ENCODE data around the gene TMEM121B. TPM values are rescaled to one million over a fixed set of nuclear protein-coding genes. Genes with fewer than 3 reads are reported as not detected.

TMEM121B gene
- polyA plus RNA-seq, 1 of the 3 experiments (the other 2 are of a cell fraction), result 0.13 TPM

DNA sequence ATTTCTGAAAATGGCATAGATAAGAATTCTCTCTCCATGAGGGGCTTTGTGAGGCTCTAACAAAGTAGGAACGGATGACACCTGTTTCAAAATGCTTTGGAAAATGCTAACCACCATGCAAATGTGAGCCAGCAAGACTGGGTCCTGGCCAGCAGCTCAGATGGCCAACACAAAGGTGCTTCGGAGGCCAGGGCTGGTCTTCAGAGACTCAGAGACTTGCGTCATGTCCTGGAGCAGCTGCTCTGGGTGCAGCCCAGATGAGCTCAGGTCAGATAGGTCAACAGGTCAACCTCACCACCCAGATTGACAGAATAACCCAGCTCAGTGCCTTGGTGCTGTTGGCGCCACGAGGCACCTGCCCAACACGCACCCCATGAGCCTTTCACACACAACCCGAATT lies 12.0 kb upstream of the TMEM121B start:
- DNase-seq, result no peak
- POLR2A ChIA-PET, result no interaction called here
- Histone ChIP-seq H3K27ac (ENCODE audit: low read depth in 2 of 2, low read length in 1 of 2) (no peak overlapping the region), H3K4me2 (no peak overlapping the region), H3K4me3 (ENCODE audit: low read depth in 2 of 2, low read length in 1 of 2) (no peak overlapping the region), H3K9ac (no peak overlapping the region), H3K27me3 (ENCODE audit: insufficient read depth) (no peaks in the 10 kb centered on the region), H2AFZ (ENCODE audit: low read depth) (no peak overlapping the region), H3K9me3 (no peaks in the 10 kb centered on the region), H3K79me2 (ENCODE audit: insufficient read depth) (no peaks in the 10 kb centered on the region), H3K36me3 (replicated peaks in 1 of 2; ENCODE audit: control insufficient read depth in 1 of 2, insufficient read depth in 2 of 2, low read length in 1 of 2) (peaks cover 0 to 11% of the 10 kb centered on the region in 2 experiments), H3K9me2 (no peaks in the 10 kb centered on the region), H4K20me1 (ENCODE audit: insufficient read depth) (no peaks in the 10 kb centered on the region), H3F3A (replicated peaks; ENCODE audit: insufficient read depth) (no peaks in the 10 kb centered on the region), H3K4me1 (ENCODE audit: control insufficient read depth in 1 of 2, insufficient read depth in 2 of 2, low read depth in 1 of 2, low read length in 1 of 2) (no peaks in the 10 kb centered on the region; a peak in 1 of 4 replicates)
- CTCF ChIA-PET, result interaction anchor here (3.8 kb wide), 1 partner anchor 39 kb away, joined by 15 read pairs; no protein-coding TSS in a partner anchor
- TF ChIP-seq MEF2A (IDR thresholded peaks at IDR 0.05; ENCODE audit: borderline replicate concordance, low read depth), result no peak
- TF ChIP-seq MXI1 (IDR thresholded peaks at IDR 0.05; ENCODE audit: low read depth, low read length), result no peak
- 97% methylated on average over 3 of the region's 7 CpGs for WGBS (ENCODE audit: low lambda C conversion rate)

- ChIA-PET CTCF (interaction anchor here (0.9 to 3.8 kb wide), 3 partner anchors 13 to 370 kb away, joined by 3 to 15 read pairs (median 3); no protein-coding TSS in a partner anchor), POLR2A (no interaction called here)
- Histone ChIP-seq H3K9me3 (no peaks in the 10 kb centered on the region), H2AFZ (ENCODE audit: low read depth) (no peak overlapping the region), H3K4me2 (no peak overlapping the region), H3K27me3 (ENCODE audit: insufficient read depth) (no peaks in the 10 kb centered on the region), H3K27ac (ENCODE audit: low read depth in 2 of 2, low read length in 1 of 2) (no peak overlapping the region), H4K20me1 (ENCODE audit: insufficient read depth) (no peaks in the 10 kb centered on the region), H3K4me1 (ENCODE audit: control insufficient read depth in 1 of 2, insufficient read depth in 2 of 2, low read depth in 1 of 2, low read length in 1 of 2) (no peaks in the 10 kb centered on the region; a peak in 1 of 4 replicates), H3K9me2 (no peaks in the 10 kb centered on the region), H3K4me3 (ENCODE audit: low read depth in 2 of 2, low read length in 1 of 2) (no peak overlapping the region), H3K36me3 (replicated peaks in 1 of 2; ENCODE audit: control insufficient read depth in 1 of 2, insufficient read depth in 2 of 2, low read length in 1 of 2) (peaks cover 0 to 3% of the 10 kb centered on the region in 2 experiments), H3K79me2 (ENCODE audit: insufficient read depth) (no peaks in the 10 kb centered on the region), H3F3A (replicated peaks; ENCODE audit: insufficient read depth) (no peaks in the 10 kb centered on the region), H3K9ac (no peak overlapping the region)
- 53% methylated on average over 2 of the region's 2 CpGs for WGBS (ENCODE audit: low lambda C conversion rate)
- no peak for DNase-seq
- TF ChIP-seq GABPA (IDR thresholded peaks at IDR 0.05; ENCODE audit: low read depth) (no peak), RAD21 (IDR thresholded peaks at IDR 0.05; ENCODE audit: low read length) (no peak), FOXJ3 (CRISPR knock-in tag; IDR thresholded peaks at IDR 0.05) (no peak), CHD2 (IDR thresholded peaks at IDR 0.05; ENCODE audit: low read length, partially characterized antibody) (no peak), MXI1 (IDR thresholded peaks at IDR 0.05; ENCODE audit: low read depth, low read length) (no peak), RFX5 (IDR thresholded peaks at IDR 0.05; ENCODE audit: low read length) (no peak), RCOR1 (IDR thresholded peaks at IDR 0.05; ENCODE audit: low read length) (no peak), MEF2A (IDR thresholded peaks at IDR 0.05; ENCODE audit: borderline replicate concordance, low read depth) (no peak), GATA2 (CRISPR knock-in tag; IDR thresholded peaks at IDR 0.05) (no peak), REST (IDR thresholded peaks at IDR 0.05; ENCODE audit: low read depth, low read length) (no peak)
- TF ChIP-seq, protein P1, sequence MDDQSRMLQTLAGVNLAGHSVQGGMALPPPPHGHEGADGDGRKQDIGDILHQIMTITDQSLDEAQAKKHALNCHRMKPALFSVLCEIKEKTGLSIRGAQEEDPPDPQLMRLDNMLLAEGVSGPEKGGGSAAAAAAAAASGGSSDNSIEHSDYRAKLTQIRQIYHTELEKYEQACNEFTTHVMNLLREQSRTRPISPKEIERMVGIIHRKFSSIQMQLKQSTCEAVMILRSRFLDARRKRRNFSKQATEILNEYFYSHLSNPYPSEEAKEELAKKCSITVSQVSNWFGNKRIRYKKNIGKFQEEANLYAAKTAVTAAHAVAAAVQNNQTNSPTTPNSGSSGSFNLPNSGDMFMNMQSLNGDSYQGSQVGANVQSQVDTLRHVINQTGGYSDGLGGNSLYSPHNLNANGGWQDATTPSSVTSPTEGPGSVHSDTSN (IDR thresholded peaks at IDR 0.05), result no peak
- TF ChIP-seq, protein P2, sequence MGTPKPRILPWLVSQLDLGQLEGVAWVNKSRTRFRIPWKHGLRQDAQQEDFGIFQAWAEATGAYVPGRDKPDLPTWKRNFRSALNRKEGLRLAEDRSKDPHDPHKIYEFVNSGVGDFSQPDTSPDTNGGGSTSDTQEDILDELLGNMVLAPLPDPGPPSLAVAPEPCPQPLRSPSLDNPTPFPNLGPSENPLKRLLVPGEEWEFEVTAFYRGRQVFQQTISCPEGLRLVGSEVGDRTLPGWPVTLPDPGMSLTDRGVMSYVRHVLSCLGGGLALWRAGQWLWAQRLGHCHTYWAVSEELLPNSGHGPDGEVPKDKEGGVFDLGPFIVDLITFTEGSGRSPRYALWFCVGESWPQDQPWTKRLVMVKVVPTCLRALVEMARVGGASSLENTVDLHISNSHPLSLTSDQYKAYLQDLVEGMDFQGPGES (IDR thresholded peaks at IDR 0.05; ENCODE audit: low read depth, low read length), result no peak
- TF ChIP-seq, protein P3, sequence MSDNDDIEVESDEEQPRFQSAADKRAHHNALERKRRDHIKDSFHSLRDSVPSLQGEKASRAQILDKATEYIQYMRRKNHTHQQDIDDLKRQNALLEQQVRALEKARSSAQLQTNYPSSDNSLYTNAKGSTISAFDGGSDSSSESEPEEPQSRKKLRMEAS (IDR thresholded peaks at IDR 0.05; ENCODE audit: low read depth), result no peak
- TF ChIP-seq, protein P4, sequence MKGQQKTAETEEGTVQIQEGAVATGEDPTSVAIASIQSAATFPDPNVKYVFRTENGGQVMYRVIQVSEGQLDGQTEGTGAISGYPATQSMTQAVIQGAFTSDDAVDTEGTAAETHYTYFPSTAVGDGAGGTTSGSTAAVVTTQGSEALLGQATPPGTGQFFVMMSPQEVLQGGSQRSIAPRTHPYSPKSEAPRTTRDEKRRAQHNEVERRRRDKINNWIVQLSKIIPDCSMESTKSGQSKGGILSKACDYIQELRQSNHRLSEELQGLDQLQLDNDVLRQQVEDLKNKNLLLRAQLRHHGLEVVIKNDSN (IDR thresholded peaks at IDR 0.05; ENCODE audit: borderline replicate concordance, low read depth), result no peak
These were observed 11.0 kb upstream of the TMEM121B start for GRCh38 chr22:17132112-17132511.
